NCI-H526 (cell line): ENCODE results near the gene DDX28.

Experiments
- DNase-seq, 2 experiments: peaks; one replicate each; lab custom pipeline; 2025; lab: John Stamatoyannopoulos, UW

The DDX28 gene, protein sequence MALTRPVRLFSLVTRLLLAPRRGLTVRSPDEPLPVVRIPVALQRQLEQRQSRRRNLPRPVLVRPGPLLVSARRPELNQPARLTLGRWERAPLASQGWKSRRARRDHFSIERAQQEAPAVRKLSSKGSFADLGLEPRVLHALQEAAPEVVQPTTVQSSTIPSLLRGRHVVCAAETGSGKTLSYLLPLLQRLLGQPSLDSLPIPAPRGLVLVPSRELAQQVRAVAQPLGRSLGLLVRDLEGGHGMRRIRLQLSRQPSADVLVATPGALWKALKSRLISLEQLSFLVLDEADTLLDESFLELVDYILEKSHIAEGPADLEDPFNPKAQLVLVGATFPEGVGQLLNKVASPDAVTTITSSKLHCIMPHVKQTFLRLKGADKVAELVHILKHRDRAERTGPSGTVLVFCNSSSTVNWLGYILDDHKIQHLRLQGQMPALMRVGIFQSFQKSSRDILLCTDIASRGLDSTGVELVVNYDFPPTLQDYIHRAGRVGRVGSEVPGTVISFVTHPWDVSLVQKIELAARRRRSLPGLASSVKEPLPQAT

DNA sequence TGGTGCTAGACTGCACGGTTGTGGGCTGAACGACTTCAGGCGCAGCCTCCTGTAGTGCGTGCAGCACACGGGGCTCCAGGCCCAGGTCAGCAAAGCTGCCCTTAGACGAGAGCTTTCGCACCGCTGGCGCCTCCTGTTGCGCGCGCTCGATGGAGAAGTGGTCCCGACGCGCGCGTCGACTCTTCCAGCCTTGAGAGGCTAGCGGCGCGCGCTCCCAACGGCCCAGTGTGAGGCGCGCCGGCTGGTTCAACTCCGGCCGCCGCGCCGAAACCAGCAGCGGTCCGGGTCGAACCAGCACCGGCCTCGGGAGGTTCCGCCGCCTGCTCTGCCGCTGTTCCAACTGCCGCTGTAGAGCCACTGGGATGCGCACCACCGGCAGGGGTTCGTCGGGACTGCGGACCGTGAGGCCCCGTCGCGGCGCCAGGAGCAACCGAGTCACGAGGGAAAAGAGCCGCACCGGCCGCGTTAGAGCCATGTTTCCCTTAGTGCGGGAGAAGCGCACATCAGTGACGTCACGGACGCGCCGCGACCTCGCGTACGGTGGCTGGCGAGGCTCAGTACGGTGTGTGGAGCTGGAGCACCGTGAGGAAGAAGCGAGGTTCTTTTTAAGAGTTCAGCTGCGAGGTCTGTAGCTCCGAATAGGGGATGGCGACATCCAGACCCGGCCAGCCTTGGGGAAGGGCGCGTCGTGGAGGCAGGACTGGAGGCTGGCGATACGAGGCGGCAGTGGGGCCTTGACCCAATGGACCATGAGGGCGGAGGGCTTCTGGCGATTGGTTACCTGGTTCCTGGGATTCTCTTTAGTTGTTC, at the start of gene DDX28, which contains the start of gene DUS2:
DDX28 (minus strand) TSS at position 505 of the 810 bp plus-strand sequence; CDS start at position 475, 30 bp downstream.
DUS2 (plus strand) TSS at position 557 of the 810 bp plus-strand sequence. CDS start 14,740 bp downstream, outside the sequence.
- DNase-seq, result peak; percentile 51 to 76

DNA sequence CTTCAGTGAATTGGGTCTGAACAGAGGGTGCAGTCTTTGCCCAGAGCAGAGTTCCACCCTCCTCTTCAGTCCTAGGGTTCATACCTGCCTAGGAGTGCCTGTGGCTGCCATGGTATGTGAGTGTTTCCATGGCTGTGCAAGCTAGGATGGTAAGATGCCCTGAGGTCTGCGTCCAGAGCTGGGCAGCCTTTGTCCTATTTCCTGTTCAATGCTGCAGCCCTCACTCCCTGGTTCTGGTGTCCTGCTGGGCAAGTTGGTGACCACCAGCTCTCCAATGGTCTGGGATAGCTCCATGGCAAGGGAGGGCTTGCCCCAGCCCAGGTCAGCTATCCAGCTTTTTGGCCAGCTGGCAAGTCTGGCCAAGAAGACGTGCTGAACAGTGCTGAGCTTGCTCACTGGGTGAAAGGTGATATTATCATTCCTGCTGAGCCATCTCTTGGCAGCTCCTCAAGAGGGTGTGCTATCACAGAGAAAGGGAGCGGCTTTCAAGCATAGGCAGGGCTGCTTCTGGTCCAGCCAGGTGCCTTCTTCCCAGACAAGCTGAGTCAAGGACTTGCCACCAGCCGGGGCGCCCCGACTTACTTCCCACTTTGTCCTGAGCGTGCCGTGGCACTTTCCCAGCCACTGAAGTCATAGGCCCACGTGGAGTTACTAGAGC, 49.1 kb upstream of the DDX28 start:
- DNase-seq, result no peak

DNA sequence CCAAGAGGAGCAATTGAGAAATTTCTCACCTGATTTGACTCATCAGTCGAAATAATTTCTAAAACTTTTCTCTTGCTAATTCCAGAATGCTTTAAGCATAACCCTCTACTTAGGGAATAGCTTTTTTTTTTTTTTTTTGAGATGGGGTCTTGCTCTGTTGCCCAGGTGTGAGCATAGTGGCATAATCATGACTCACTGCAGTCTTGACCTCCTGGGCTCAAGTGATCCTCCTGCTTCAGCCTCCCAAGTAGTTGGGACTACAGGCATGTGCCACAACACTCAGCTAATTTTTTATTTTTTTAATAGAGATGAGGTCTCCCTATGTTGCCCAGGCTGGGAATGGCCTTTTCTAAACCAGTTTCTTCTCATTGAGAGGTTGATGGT, 48.5 kb upstream of the DDX28 start:
- no peak for DNase-seq

DNA sequence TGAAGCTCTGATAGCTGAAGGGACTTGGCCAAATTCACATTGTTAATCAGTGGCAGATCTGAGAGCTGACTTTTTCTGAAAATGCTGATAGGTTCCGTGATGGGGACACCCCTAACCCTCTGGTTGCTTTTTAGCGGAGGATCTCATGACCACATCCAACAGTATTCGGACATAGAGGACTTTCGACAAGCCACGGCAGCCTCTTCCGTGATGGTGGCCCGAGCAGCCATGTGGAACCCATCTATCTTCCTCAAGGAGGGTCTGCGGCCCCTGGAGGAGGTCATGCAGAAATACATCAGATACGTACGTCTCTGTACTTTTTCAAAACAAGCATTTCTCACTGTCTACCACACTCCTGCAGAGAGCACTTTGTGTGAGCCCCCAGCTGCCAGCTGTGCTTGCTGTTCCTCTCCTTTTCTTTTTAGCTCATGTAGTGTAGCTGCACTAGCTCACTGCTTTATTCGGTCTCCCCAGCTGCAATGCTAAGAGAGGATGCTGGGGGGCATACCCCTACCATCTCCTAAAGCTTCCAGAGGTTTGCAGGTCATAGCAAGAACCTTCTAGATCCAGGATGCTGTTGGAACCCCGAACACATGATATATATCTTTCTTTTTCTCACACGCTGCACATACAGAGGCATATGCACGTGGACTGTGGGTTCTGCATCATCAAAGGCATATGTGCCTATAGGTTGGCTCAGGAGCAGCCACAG, 47.9 kb upstream of the DDX28 start:
- no peak for DNase-seq

DNA sequence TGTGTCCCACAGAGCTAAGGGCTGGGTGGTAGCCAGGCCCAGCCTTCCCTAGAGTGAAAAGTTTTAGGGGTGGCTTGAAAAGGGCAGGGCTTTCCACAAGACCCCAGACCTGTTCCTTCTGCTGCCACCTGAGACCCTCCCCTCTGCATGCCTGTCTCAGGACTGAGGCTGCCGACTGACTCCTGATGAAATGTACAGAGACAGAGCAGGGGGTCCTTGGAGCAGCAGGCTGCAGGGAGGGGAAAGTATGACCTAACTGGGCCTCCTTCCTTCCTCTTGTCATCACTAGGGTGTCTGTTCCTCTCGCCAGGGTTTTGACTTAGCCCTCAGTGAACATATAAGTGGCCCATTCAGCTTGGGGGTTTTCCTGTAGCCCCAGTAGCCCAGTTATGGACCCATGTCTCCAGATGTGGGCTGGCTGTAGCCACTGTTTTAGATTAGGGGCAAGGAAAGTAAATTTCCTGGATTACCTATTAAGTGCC, 47.3 kb upstream of the DDX28 start:
- DNase-seq, result no peak

DNA sequence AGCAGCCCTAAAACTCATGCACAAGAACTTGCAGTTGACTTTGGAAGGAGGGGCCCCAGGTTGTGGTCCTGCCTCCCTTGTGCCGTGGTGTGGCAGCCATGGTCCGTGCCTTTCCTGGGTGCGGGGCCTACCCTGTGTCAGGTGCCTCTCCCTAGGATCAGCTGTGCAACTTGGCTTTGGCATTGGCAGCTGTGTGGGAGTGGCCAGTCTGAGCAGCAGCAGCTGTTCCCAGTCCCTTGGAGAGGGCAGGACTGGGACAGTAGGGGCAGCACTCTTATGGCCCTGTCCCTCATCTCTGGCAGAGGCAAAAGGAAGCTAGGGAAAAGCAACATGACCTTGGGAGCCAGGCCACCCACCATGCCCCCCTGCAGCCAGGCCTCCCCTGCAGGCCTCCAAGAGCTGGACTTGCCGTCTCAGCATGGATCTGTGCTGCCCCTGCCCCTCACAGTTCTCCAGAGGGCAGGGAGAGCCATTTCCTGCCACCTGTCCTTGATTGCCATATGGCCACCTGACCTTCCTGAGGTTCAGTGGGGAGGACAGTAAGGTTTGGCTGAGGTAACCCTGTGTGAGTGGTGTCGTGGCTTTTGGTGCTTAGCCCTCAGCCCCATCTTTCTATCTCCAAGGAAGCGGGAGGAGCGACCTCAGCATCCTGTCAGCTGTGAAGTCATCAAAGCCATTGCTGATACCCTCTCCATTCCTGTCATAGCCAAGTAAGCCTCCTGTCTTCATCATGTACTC, 46.6 kb upstream of the DDX28 start:
- DNase-seq, result no peak

DNA sequence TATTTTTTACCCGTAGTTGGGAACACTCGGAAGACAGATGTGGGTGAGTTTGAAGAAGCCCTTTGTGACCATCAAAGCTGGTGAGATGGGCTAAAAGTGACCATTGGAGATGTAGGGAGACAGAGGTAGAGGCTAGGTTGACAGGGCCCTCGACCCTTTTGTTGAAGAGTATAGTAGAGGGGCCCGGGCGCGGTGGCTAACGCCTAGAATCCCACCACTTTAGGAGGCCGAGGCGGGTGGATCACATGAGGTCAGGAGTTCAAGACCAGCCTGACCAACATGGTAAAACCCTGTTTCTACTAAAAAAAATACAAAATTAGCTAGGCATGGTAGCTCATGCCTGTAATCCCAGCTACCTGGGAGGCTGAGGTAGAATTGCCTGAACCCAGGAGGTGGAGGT, 45.9 kb upstream of the DDX28 start:
- no peak for DNase-seq

DNA sequence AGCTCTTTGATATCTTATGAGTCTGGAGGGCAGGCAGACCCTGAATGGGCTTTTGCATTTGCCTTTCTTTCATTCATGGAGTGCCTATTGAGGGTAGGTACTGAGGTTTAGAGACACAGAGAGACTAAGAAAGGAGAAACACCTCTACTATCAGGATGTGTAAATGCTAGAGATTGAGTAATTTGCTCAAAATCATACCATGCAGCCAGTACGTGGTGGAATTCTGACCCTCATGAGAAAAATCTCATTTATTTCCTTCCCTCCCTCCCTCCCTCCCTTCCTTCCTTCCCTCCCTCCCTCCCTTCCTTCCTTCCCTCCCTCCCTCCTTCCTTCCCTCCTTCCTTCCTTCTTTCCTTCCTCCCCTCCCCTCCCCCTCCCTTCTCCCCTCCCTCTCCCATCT, 43.7 kb upstream of the DDX28 start:
- DNase-seq, result no peak

DNA sequence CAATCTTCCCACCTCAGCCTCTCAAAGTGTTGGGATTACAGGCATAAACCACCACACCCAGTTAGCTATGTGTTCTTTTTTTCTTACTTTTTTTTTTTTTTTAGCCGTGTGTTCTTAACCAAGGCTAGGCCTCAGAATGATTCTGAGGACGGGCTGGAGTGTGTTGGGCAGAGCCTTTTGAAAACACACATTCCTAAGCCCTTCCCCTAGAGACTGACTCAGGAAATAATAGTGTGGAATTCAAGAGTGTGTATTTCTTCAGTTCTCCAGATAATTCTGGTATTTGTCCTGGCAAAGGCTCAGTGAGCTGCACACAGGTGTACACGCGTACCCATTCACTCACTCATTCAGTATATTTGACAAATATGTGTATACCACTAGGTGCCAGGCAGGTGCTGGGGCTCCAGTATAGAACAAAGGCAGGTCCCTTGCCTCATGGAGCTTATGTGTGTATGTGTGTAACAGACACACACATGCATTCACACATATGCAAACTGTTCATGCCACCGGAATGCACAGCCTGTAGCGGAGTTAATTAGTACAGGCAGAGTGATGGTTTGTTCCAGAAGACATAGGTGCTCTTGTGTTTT, 42.8 kb upstream of the DDX28 start:
- no peak for DNase-seq

DNA sequence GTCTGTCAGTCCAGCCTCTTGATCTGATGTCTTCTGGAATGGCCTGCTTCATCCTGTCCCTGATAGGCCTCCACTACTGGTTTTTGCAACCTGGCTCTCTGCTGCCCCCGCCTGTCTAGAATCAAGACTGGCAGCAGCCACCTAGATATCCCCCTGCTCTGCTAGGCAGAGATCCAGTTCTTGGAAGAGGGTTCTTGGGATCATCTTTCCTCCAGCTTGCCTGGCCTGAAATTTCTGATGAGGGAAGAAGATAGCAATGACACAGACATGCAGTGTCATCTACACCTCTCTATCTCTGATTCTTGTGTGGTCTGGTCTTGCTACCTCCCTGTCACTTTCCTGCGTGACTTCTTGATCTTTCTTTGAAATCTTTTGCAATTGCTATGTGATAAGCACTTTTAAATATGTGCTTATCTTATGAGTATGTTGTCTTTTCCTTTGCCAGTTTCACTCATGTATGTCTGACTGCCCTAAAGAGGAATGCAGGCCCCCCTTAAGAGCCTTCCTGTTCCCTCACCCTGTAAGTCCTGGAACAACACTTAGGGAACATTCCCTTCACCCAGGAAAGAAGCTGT, 41.8 kb upstream of the DDX28 start:
- peak; percentile 5 to 69 for DNase-seq

DNA sequence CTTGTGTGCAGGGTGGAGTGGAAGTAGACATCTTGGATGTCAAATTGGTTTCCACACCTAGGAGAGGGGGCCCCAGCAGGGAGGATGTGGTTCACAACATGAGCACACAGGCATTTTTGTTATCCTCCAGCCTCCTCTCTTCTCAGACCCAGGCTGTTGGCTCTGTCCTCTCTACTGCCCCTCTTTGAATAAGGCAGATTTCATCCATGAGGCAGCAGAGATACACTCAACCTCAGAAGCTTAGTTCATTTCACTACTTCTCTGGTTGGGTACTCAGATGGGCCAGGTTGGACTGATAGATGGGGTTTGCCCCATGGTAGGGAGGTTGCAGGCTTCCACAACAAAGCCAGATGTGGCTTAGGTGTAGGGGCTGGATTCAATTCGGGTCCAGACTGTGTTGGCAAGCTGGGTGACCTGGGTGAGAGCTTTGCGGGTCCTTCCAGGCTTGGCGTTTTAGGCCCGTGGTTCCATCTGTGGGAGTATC, 39.9 kb upstream of the DDX28 start:
- no peak for DNase-seq

DNA sequence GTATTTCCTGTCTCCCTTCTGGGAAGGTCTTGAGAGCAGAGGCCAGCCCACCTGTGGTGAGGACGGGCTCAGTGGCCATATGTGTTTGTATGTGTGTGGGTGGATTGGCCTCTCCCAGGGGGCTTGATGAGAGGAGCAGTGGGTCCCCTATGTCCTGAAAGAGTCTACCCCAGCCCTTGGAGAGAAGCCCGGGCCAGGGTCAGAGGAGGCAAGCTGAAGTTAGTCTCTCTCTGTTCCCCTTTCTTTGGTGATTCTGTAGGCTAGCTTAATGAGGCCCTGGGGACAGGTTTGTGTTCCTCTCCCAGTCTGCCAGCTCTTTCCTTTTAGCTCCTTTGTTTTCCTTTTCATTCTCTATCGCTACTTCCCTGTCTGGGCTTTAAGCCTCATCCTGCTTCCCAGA, 38.4 kb upstream of the DDX28 start:
- no peak for DNase-seq

DNA sequence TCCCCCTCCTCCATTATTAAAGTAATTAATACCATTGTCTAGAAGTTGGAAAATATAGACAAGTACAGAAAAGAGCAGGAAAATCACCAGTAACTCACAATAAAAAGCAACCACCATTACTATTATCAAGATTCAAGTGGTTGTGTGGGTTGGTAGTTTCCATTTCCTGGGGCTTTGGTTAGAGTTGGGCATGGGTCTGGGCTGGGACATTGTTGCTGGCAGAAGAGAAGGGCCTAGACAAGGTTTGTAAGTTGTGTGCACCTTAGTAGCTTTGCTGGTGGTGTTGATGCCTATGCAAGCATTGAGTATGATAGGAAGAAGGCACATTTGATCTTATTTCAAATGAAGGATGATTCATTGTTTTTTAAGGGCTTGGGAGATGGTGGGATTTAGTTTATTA, 36.8 kb upstream of the DDX28 start:
- no peak for DNase-seq

DNA sequence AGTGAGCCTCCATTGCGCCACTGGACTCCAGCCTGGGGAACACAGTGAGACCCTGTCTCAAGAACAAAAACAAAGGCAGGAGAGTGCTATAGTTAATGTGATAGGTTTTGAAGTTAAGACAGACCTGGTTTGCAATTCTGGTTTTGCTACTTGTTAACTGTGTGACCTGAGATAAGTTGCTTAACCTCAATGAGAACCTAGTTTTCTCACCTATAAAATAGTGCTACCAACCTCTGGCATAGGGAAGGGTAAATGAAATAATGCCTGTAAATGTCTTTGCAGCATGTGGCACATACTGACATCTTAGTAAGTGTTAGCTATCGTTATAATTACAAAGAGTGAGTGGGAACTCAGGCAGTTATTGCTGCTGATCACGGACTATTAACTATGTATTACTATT, 32.4 kb upstream of the DDX28 start:
- no peak for DNase-seq

DNA sequence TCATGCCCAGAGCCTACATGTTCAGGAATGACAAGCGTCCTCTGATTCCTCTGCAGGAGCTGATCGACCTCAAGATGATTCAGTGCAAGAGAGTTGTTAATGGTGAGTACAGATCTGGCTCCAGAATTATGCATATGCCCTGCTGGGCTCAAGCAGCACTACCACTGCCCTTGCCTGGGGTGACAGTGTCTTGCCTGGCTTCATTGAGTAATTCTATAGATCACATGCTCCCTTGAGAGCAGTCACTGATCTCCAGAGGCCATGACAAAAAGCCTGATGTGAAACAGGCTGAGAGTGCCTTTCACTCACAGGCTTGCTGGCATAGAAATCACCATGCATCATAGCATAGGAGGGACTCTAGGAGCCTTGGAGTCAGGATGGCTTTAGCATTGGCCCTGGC, 26.4 kb upstream of the DDX28 start:
- no peak for DNase-seq

DNA sequence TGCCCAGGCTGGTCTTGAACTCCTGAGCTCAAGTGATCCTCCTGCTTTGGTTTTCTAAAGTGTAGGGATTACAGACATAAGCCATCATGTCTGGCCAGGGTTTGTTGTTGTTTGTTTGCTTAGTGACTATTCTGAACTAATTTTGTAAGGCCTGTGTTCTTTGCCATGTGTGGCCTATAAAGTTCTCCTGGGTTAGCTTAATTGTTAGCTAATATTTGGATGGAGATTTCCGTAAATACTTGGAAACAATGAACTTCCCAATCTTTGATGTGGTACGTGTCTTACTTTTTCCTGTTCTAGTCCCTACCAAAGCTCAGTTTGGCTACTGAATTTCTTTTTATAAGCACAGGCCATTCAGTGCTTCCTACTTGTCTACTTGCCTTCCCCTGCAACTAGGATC, 25.0 kb upstream of the DDX28 start:
- DNase-seq, result no peak

DNA sequence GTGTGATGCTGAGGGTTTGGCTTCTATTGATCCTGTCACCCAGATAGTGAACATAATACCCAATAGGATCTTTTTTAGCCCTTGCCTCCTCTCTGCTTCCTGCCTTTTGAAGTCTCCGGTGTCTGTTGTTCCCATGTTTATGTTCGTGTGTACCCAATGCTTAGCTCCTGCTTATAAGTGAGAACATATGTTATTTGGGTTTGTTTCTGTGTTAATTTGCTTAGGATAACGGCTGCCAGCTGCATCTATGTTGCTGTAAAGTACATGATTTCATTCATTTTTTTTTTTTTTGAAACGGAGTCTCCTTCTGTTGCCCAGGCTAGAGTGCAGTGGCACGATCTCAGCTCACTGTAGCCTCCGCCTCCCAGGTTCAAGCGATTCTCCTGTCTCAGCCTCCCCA, 23.1 kb upstream of the DDX28 start:
- DNase-seq, result no peak

DNA sequence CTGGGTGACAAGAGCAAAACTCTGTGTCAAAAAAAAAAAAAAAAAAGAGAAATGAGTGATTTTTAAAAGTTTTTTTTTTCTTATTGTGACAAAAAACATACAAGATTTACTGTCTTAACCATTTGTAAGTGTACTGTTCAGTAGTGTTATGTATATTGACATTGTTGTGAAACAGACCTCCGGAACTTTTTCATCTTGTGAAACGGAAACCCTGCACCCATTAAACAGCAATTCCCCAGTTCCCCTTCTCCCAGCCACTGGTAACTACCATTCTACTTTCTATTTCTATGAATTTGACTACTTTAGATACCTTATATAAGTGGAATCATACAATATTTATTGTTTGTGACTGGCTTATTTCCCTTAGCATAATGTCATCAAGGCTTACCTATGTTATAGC, 18.8 kb upstream of the DDX28 start:
- no peak for DNase-seq

DNA sequence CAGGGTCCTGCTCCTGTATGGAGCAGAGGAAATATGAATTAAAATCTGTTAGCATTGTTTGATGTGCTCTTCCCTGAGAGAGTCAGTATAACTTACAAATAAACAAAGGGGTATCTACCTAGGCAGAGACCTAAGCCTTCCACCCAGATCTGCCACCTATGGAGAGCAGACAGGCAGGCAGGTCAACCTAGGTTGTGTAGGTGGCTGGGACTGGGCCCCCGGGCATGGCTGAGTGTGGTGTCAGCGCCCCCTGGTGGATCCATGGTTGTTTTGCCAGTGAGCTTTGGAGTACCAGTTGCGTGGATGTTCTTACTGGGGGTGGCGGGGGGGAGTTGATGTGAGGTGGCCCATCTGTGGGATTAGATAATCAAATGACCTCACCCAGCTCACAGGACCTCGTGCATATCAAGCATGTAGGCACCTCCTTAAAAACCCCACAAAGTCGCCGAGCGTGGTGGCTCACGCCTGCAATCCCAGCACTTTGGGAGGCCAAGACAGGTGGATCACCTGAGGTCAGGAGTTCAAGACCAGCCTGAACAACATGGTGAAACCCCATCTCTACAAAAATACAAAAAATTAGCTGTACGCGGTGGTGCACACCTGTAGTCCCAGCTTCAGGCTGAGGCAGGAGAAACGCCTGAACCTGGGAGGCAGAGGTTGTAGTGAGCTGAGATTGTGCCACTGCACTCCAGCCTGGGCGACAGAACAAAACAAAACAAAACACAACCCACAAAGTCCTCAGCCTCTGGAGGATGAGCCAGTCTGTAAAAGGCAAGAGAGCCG, 17.7 kb upstream of the DDX28 start:
- DNase-seq, result peak; percentile 27 to 78
